ENCODE results near the gene TOR1AIP2.

Gene TOR1AIP2

GRCh38 chr1:179825206-179825605 lies 52.4 kb downstream of the TOR1AIP2 start:
- DNase-seq = no peak

GRCh38 chr1:179824265-179824664 lies 53.3 kb downstream of the TOR1AIP2 start:
- DNase-seq = no peak

GRCh38 chr1:179823693-179824092 lies 53.9 kb downstream of the TOR1AIP2 start:
- DNase-seq = no peak

- no peak for DNase-seq
Measured at GRCh38 chr1:179822065-179822464, 55.5 kb downstream of the TOR1AIP2 start.

- no peak for DNase-seq
Measured at GRCh38 chr1:179821524-179821923, 56.1 kb downstream of the TOR1AIP2 start.

GRCh38 chr1:179820226-179820970 lies 57.2 kb downstream of the TOR1AIP2 start:
- no peak for DNase-seq

GRCh38 chr1:179818743-179819173 lies 58.8 kb downstream of the TOR1AIP2 start:
- no peak for DNase-seq

GRCh38 chr1:179818260-179818659 lies 59.3 kb downstream of the TOR1AIP2 start:
- DNase-seq = no peak

GRCh38 chr1:179817789-179818188 lies 59.8 kb downstream of the TOR1AIP2 start:
- DNase-seq = no peak

GRCh38 chr1:179817056-179817455 lies 60.5 kb downstream of the TOR1AIP2 start:
- DNase-seq = no peak

- no peak for DNase-seq
Measured at GRCh38 chr1:179816196-179816960, 61.2 kb downstream of the TOR1AIP2 start.

- no peak for DNase-seq
Measured at GRCh38 chr1:179815641-179816040, 62.0 kb downstream of the TOR1AIP2 start.

- no peak for DNase-seq
Measured at GRCh38 chr1:179814546-179814838, 63.1 kb downstream of the TOR1AIP2 start.

GRCh38 chr1:179813626-179814545 lies 63.7 kb downstream of the TOR1AIP2 start:
- no peak for DNase-seq

GRCh38 chr1:179812501-179813292 lies 64.9 kb downstream of the TOR1AIP2 start:
- DNase-seq = no peak

GRCh38 chr1:179810367-179810715 lies 67.3 kb downstream of the TOR1AIP2 start:
- DNase-seq = no peak

- DNase-seq = peak; percentile 51 to 53
Measured at GRCh38 chr1:179809506-179810366, 67.9 kb downstream of the TOR1AIP2 start.

GRCh38 chr1:179808503-179808902 lies 69.1 kb downstream of the TOR1AIP2 start:
- no peak for DNase-seq

- DNase-seq = no peak
Measured at GRCh38 chr1:179807691-179808485, 69.7 kb downstream of the TOR1AIP2 start.

- DNase-seq = no peak
Measured at GRCh38 chr1:179807291-179807690, 70.3 kb downstream of the TOR1AIP2 start.

- DNase-seq = no peak
Measured at GRCh38 chr1:179806333-179806732, 71.3 kb downstream of the TOR1AIP2 start.
